Stimulated activated CD8-positive, alpha-beta memory T cell treated with anti-CD3 and anti-CD28 coated beads, Interleukin-2, amount 100 ng/mL, for 1 hour (primary cell): ENCODE data around the gene PTH2R.
"Not testable (repeated sequence)": the region's sequence is repeated elsewhere in the genome, so short reads cannot be mapped to it uniquely, and the experiment has no call there.

Source experiments
- DNase-seq, 2 donors: peaks; one replicate each; pipeline ENCODE4 v3.0.0-alpha.2; 2020; ENCODE audit warnings: low read depth in 2 of 2

The PTH2R gene

GRCh38 chr2:208485390-208485789 is 78.8 kb downstream of the PTH2R start:
- DNase-seq, result no peak

GRCh38 chr2:208488686-208489564 is 82.3 kb downstream of the PTH2R start:
- DNase-seq, result no peak

- no peak for DNase-seq
These were observed 83.1 kb downstream of the PTH2R start for GRCh38 chr2:208489687-208490086.

- no peak for DNase-seq
These were observed 83.9 kb downstream of the PTH2R start for GRCh38 chr2:208490492-208490891.

GRCh38 chr2:208491641-208492040 is 85.0 kb downstream of the PTH2R start:
- DNase-seq, result no peak

- no peak for DNase-seq
These were observed 85.5 kb downstream of the PTH2R start for GRCh38 chr2:208492069-208492468.

- DNase-seq, result no peak
These were observed 86.6 kb downstream of the PTH2R start for GRCh38 chr2:208493186-208493585.

- no peak for DNase-seq
These were observed 89.5 kb downstream of the PTH2R start for GRCh38 chr2:208496129-208496528.

- DNase-seq, result no peak
These were observed 94.6 kb downstream of the PTH2R start for GRCh38 chr2:208501206-208501605.

GRCh38 chr2:208502288-208502687 is 95.7 kb downstream of the PTH2R start:
- DNase-seq, result no peak

- DNase-seq, result not testable (repeated sequence)
These were observed 98.8 kb downstream of the PTH2R start for GRCh38 chr2:208505365-208505764.

- DNase-seq, result no peak
These were observed 103.0 kb downstream of the PTH2R start for GRCh38 chr2:208509586-208509985.

- no peak for DNase-seq
These were observed 104.4 kb downstream of the PTH2R start for GRCh38 chr2:208511016-208511415.

GRCh38 chr2:208511573-208511972 is 105.0 kb downstream of the PTH2R start:
- DNase-seq, result no peak

GRCh38 chr2:208515099-208515498 is 108.5 kb downstream of the PTH2R start:
- no peak for DNase-seq

- not testable (repeated sequence) for DNase-seq
These were observed 116.5 kb downstream of the PTH2R start for GRCh38 chr2:208523069-208523468.

GRCh38 chr2:208525165-208525564 is 118.6 kb downstream of the PTH2R start:
- DNase-seq, result not testable (repeated sequence)

GRCh38 chr2:208529796-208530195 is 123.2 kb downstream of the PTH2R start:
- no peak for DNase-seq

- no peak for DNase-seq
These were observed 124.8 kb downstream of the PTH2R start for GRCh38 chr2:208531361-208531760.

GRCh38 chr2:208535578-208535977 is 129.0 kb downstream of the PTH2R start:
- DNase-seq, result not testable (repeated sequence)

- DNase-seq, result no peak
These were observed 134.9 kb downstream of the PTH2R start for GRCh38 chr2:208541461-208541988.

GRCh38 chr2:208541989-208542464 is 135.4 kb downstream of the PTH2R start:
- DNase-seq, result no peak

- no peak for DNase-seq
These were observed 136.0 kb downstream of the PTH2R start for GRCh38 chr2:208542465-208543041.
